HG02852 (cell line): Measurements from ENCODE around the gene NEU1.
"Not testable (repeated sequence)": the region's sequence is repeated elsewhere in the genome, so short reads cannot be mapped to it uniquely, and the experiment has no call there.

Source experiments
- ATAC-seq: cut with Tn5 transposase; IDR thresholded peaks from one replicate; pipeline ENCODE4 v1.9.1; 2021; ENCODE audit warnings: mild to moderate bottlenecking, moderate library complexity; ENCODE audit not compliant: unreplicated experiment

Gene NEU1

GRCh38 chr6:31822036-31822821 lies 40.4 kb downstream of the NEU1 start:
- peak; percentile 34 for ATAC-seq

- ATAC-seq, result peak; percentile 40
Observed at GRCh38 chr6:31821301-31822035, 41.2 kb downstream of the NEU1 start.

- not testable (repeated sequence) for ATAC-seq
Observed at GRCh38 chr6:31820399-31820798, 42.2 kb downstream of the NEU1 start.

GRCh38 chr6:31819871-31820299 lies 42.7 kb downstream of the NEU1 start:
- ATAC-seq, result no peak

- not testable (repeated sequence) for ATAC-seq
Observed at GRCh38 chr6:31817929-31818511, 44.6 kb downstream of the NEU1 start.

GRCh38 chr6:31817133-31817928 lies 45.3 kb downstream of the NEU1 start:
- ATAC-seq, result not testable (repeated sequence)

- no peak for ATAC-seq
Observed at GRCh38 chr6:31815025-31815838, 47.4 kb downstream of the NEU1 start, which contains the start of the genes HSPA1A and HSPA1L. HSPA1A (plus strand) TSS chr6:31815543; CDS start chr6:31815757, 214 bp downstream. HSPA1L (minus strand) TSS chr6:31815283; CDS start chr6:31811972, 3,311 bp downstream.

- no peak for ATAC-seq
Observed at GRCh38 chr6:31814677-31815024, 48.0 kb downstream of the NEU1 start.

- ATAC-seq, result no peak
Observed at GRCh38 chr6:31813465-31813849, 49.2 kb downstream of the NEU1 start.

- no peak for ATAC-seq
Observed at GRCh38 chr6:31811645-31812044, 51.0 kb downstream of the NEU1 start.

- not testable (repeated sequence) for ATAC-seq
Observed at GRCh38 chr6:31808599-31808998, 54.0 kb downstream of the NEU1 start.
